VCaP (cell line): Measurements from ENCODE around the gene MIDN.
A peak's percentile ranks its signal among the peaks of the same experiment; 100 is the strongest.

Experiments used
- H3K27ac ChIP-seq: fragments of 450-650 bp; 2 replicates; pipeline ENCODE4 v1.5.1; 2017
- CTCF ChIP-seq: fragments of 450-650 bp; conservative IDR thresholded peaks from 2 replicates; pipeline ENCODE4 v1.5.1; 2017; ENCODE audit warnings: mild to moderate bottlenecking, moderate library complexity

The MIDN gene

DNA sequence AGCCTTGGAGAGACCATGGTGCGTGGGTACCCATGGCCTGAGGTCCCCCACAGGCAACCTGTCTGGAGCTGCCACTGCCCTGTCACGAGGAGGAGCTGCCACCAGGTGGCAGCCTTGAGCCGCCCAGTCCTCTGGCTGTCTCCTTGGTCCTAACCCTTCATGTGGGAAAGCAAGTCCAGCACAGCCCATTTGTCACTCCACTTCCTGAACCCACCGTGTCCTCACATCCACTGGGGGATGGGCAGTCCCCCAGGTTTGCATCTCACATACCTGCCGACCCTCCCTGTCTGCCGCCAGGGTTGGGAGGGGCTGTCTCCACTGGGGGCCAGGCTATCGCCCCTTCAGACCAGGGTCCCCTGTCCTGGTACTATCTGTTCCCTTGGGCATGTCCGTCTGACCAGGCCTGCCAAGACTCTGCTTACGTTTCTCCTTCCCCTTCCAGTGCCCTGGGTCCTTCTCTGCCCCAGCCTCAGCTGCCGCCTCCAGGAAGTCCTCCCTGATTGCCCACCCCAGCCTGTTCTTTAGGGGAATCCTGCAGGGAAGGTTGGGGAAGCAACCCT, 31.5 kb downstream of the MIDN start:
- peak overlapping the region; percentile 30; the same call in 1 of the 2 replicates for H3K27ac ChIP-seq
- peak; percentile 96 for TF ChIP-seq CTCF

DNA sequence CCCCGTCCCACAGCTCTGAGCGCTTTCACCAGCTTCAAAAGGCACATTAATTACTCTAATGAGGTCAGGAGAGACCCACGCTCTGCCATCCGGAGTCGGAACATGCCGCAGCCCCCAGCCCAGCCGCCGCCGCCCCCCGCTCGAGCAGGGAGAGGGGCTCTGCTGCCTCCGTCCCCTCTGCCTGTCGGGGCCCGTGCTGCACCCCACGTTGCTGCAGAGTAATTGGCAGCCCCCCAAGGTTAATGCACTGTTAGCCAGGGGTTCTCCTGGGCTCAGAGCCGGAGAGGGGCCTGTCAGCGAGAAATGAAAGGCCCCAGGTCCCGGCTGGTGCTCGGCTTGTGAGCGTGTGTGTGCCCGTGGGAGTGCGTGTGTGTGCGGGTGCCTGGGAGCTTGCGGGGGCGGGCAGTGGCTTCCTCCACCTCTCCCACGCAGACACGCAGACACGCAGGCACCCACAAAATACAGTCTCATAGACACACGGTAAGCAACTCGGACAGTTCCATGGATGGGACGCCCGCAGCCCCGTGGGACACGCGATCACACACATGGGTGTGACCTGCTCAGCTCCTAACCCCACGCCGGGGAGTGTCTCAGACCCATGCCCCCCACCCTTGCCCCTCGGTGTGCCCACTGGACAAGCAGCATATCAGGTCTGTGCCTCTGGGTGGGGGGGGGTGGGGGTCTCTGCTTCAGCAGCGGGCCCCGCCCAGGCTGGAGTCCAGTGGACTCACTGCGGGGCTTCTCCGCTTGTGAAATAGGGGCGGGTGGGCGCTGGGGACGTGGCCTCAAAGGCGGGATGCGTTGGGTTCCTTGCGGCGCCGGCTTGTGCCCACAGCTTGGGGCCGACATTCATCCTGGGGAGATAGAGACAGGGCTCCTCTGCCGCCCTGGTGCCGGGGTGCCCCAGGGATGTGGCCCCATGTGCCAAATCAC, 32.5 kb downstream of the MIDN start:
- TF ChIP-seq CTCF = no peak
- no peak overlapping the region; the same call in 1 of the 2 replicates for H3K27ac ChIP-seq

GRCh38 chr19:1281569-1282287, 33.3 kb downstream of the MIDN start:
- no peak for TF ChIP-seq CTCF
- no peak overlapping the region for H3K27ac ChIP-seq

DNA sequence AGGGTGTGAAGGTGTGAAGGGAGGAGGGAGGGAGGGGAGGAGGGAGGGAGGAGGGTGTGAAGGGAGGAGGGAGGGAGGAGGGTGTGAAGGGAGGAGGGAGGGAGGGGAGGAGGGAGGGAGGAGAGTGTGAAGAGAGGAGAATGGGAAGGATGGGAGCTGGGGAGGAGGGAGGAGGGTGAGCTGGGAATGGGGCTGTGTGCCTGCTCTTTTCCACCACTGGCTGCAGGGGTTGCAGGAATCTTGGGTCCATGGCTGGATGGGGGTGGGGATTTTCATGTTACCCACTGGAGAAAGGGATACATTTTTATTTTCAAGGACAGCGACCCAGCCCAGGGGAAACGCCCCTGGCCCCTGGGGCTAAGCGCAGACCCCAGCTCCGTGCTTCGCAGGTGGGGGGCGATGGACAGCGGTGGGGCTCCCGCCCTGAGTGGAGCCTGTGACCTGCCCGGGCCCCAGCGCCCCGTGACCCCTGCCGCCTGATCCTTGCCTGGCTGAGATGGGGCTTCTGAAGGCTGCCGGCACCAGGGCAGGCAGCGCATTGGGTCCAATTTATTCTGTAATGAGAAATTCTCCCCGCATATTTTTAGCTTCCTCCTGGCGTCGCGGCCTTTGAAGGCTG, 34.3 kb downstream of the MIDN start:
- no peak overlapping the region for H3K27ac ChIP-seq
- TF ChIP-seq CTCF = no peak

DNA sequence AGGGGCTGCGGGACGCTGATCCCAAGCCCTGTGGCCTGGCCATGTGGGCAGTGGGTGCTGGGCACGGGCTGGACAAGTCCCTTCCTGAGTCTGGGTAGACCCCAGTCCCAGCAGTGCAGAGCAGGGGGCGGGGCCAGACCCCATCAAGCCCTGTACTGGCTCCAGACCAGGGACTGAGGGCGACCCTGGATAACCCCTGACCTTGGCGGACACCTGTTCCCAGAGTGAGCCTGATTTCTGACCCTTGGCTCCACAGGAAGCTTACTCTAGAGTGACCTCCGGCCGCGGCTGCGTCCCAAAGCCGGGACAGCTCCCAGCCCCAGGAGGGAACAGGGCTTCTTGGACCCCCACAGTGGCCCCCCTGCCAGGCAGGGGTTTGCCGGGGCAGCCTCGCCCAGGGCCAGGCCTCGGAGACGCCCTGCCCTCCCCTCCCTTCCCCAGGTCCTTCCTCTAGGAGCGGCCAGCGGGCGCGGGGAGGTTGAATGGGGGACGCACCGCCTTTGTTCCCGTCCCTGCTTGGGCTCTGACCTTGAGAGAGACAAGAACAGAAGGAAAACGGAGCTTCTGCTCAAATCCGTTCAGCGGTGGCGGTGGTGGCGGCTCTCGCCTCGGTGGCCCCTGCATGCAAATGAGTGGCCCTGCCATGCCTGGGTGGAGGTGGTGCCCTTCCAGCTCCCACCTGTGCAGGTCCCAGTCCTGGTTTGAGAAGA, 35.0 kb downstream of the MIDN start:
- TF ChIP-seq CTCF = no peak
- H3K27ac ChIP-seq = no peak overlapping the region

- TF ChIP-seq CTCF = no peak
- H3K27ac ChIP-seq = 0 out of 2 replicates have a peak overlapping the region, but pooled peaks have one; percentile 3
These were observed 35.5 kb downstream of the MIDN start for GRCh38 chr19:1283917-1284292.
